ENCODE data around the gene CHCHD1.

DNA sequence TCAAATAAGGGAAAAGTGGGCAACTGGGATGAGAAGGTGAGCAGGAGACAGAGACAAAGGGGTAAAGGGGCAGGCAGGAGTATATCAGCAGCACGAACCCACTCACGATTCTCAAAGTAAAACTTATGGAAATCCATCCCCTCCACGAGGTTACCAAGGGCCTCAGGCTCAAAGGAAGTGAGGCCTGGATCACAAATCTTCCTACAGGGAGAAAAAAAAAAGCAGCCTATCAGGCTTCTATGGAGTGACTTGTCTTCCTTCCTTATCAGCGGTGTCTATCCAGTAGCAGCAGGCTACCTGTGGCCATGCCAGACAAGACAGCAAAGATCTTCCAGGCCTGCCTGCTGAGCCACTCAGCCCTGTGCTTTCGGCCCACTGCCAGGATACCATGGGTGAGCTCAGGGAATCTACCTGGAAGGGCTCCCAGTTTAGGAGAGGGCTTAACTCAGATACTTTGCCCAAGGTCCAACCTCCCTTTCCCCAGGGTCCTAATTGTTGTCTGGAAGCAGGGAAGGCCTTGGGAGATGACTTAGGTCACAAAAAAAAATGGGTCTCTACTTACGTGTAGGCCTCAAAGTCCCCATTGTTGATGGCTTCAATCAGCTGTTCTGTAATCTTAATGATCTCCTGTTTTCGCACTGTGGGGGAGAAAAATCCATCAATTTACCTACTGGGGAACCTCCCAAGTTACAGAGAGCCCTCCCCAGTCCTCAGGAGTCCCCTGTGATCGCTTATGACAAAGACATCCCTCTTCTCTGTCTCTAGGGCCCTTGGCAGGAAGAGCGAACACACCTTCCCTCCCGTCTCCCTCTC, 35.3 kb downstream of the CHCHD1 start:
- TF ChIP-seq EZH2 (IDR thresholded peaks at IDR 0.05) (no peak), POLR2AphosphoS5 (IDR thresholded peaks at IDR 0.05; ENCODE audit: borderline replicate concordance, low read depth, low read length) (no peak)
